GM06990 (cell line): ENCODE results near the gene BABAM2.

Experiments
- DNase-seq: peaks from one replicate; pipeline ENCODE4 v3.0.0-alpha.2; 2011; ENCODE audit not compliant: insufficient read length; ENCODE audit errors: extremely low read depth
- H3K27me3 ChIP-seq: replicated peaks from 2 replicates; pipeline ENCODE4 v1.6.0; 2011; ENCODE audit warnings: low read length; ENCODE audit not compliant: control insufficient read depth, insufficient read depth
- H3K36me3 ChIP-seq: 2 replicates; pipeline ENCODE4 v1.5.1; 2011; ENCODE audit warnings: low read length; ENCODE audit not compliant: control insufficient read depth, insufficient read depth
- H3K4me3 ChIP-seq: replicated peaks from 2 replicates; pipeline ENCODE4 v1.5.1; 2011; ENCODE audit warnings: low read depth, mild to moderate bottlenecking, control low read depth, low read length
- CTCF ChIP-seq: IDR thresholded peaks from 2 replicates; pipeline ENCODE4 v1.5.1; 2011; ENCODE audit warnings: low read length, control low read depth, mild to moderate bottlenecking, inconsistent platforms; ENCODE audit not compliant: insufficient read depth, poor library complexity, severe bottlenecking

BABAM2 gene

GRCh38 chr2:28320371-28320770 lies 429.8 kb downstream of the BABAM2 start:
- Histone ChIP-seq H3K27me3 (no peaks in the 10 kb centered on the region), H3K36me3 (no peaks in the 10 kb centered on the region), H3K4me3 (no peak overlapping the region)
- no peak for DNase-seq
- no peak for TF ChIP-seq CTCF

- Histone ChIP-seq H3K36me3 (no peaks in the 10 kb centered on the region), H3K4me3 (no peak overlapping the region), H3K27me3 (no peaks in the 10 kb centered on the region)
- no peak for DNase-seq
- TF ChIP-seq CTCF = no peak
Measured at GRCh38 chr2:28321426-28321825, 430.9 kb downstream of the BABAM2 start.

GRCh38 chr2:28322051-28322450 lies 431.5 kb downstream of the BABAM2 start:
- no peak for DNase-seq
- Histone ChIP-seq H3K27me3 (no peaks in the 10 kb centered on the region), H3K36me3 (no peaks in the 10 kb centered on the region), H3K4me3 (no peak overlapping the region)
- no peak for TF ChIP-seq CTCF

GRCh38 chr2:28322456-28322855 lies 431.9 kb downstream of the BABAM2 start:
- DNase-seq = no peak
- Histone ChIP-seq H3K4me3 (no peak overlapping the region), H3K36me3 (no peaks in the 10 kb centered on the region), H3K27me3 (no peaks in the 10 kb centered on the region)
- no peak for TF ChIP-seq CTCF

DNA sequence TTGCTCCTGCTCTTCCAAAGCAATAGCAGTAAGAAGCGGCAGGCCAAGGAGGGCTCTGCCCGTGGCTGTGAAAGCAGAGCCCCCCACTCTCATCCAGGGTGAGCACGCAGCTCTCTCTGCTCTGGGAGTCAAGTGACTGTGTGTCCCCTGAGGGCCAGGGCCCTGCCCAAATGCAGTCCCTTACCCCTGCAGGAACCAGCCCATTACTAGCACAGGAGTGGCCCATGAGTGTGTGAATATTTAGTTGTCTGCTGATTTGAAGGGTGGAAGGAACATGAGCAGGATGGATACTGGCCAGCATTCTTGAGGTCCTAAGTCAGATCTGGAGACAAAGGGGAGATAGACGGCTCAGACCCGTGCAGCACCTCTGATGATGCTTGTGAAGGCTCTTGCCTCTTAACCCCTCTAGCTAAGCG lies 432.5 kb downstream of the BABAM2 start:
- no peaks in the 10 kb centered on the region for H3K27me3 ChIP-seq
- DNase-seq = no peak
- TF ChIP-seq CTCF = no peak
- H3K4me3 ChIP-seq = no peak overlapping the region
- no peaks in the 10 kb centered on the region for H3K36me3 ChIP-seq

GRCh38 chr2:28325173-28325566 lies 434.6 kb downstream of the BABAM2 start:
- no peaks in the 10 kb centered on the region for H3K36me3 ChIP-seq
- no peak overlapping the region for H3K4me3 ChIP-seq
- H3K27me3 ChIP-seq = no peaks in the 10 kb centered on the region
- no peak for DNase-seq
- no peak for TF ChIP-seq CTCF
